Hematopoietic multipotent progenitor cell treated with erythropoietin and hydrocortisone succinate and interleukin-3 and kit ligand, for 8 days (in vitro differentiated cells): Measurements from ENCODE around the gene MUSK.
"Not testable (repeated sequence)": the region's sequence is repeated elsewhere in the genome, so short reads cannot be mapped to it uniquely, and the experiment has no call there.

Experiments
- DNase-seq: peaks from one replicate; pipeline ENCODE4 v3.0.0-alpha.2; 2015

Gene MUSK

GRCh38 chr9:110815361-110815760 lies 146.8 kb downstream of the MUSK start:
- no peak for DNase-seq

GRCh38 chr9:110820381-110820780 lies 151.8 kb downstream of the MUSK start:
- no peak for DNase-seq

- no peak for DNase-seq
These were observed 152.5 kb downstream of the MUSK start for GRCh38 chr9:110821064-110821463.

GRCh38 chr9:110825129-110825528 lies 156.5 kb downstream of the MUSK start:
- not testable (repeated sequence) for DNase-seq

- DNase-seq: no peak
These were observed 157.4 kb downstream of the MUSK start for GRCh38 chr9:110825950-110826349.

GRCh38 chr9:110826400-110826799 lies 157.8 kb downstream of the MUSK start:
- not testable (repeated sequence) for DNase-seq

GRCh38 chr9:110828264-110828663 lies 159.7 kb downstream of the MUSK start:
- no peak for DNase-seq

- DNase-seq: no peak
These were observed 161.9 kb downstream of the MUSK start for GRCh38 chr9:110830495-110830894.

- DNase-seq: no peak
These were observed 164.3 kb downstream of the MUSK start for GRCh38 chr9:110832926-110833325.

- no peak for DNase-seq
These were observed 166.8 kb downstream of the MUSK start for GRCh38 chr9:110835404-110835803.

GRCh38 chr9:110835859-110836271 lies 167.3 kb downstream of the MUSK start:
- no peak for DNase-seq

GRCh38 chr9:110837401-110838005 lies 168.9 kb downstream of the MUSK start:
- DNase-seq: no peak

- no peak for DNase-seq
These were observed 173.6 kb downstream of the MUSK start for GRCh38 chr9:110842169-110842568.

GRCh38 chr9:110842986-110843385 lies 174.4 kb downstream of the MUSK start:
- no peak for DNase-seq

- no peak for DNase-seq
These were observed 175.5 kb downstream of the MUSK start for GRCh38 chr9:110844121-110844520.

- DNase-seq: no peak
These were observed 177.6 kb downstream of the MUSK start for GRCh38 chr9:110846215-110846614.

- peak; percentile 4 for DNase-seq
These were observed 179.1 kb downstream of the MUSK start for GRCh38 chr9:110847671-110848070.

GRCh38 chr9:110850401-110851135 lies 182.0 kb downstream of the MUSK start:
- no peak for DNase-seq
